Femur (tissue), 1 donor: ENCODE results near the gene SAA4.
"Not testable (repeated sequence)": the region's sequence is repeated elsewhere in the genome, so short reads cannot be mapped to it uniquely, and the experiment has no call there.

Experiments
- DNase-seq: peaks from one replicate; pipeline ENCODE4 v3.0.0-alpha.2; 2017

SAA4 gene, protein sequence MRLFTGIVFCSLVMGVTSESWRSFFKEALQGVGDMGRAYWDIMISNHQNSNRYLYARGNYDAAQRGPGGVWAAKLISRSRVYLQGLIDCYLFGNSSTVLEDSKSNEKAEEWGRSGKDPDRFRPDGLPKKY

DNA sequence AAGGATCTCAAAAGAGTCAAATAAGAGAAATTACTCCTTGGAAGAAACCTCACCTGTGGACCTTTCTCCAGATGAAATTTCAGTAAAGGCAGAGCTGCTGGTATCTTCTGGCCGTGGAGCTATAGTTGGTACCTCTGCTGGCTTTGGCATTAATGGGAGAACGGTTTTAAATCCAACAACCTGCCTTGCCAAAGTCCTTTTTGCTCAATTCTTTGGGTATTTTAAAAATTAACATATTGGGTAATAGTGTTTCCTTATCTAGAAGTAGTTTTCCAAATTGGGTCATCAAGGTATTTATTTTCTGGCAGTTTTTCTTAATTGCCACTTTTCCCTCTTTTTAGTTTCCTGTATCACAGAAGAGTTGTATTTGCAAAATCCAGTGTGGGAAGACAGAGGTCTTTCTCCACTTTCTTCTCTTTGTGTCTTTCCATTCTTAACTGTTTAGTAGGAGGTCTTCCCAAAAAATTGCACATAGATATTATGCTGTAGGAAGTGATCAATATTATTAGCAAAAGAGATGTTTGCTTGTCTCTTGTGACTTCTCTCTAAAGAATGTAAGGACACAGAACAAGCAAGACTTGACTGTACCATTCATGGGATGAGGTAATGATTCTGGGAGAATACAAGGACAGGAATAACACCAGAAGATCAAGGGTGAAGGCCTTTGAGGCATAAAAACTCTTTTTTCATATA is at the start of gene SAA4:
SAA4 (minus strand) TSS at position 139 of the 693 bp plus-strand sequence. CDS start 876 bp downstream, outside the sequence.
- DNase-seq, result no peak

DNA sequence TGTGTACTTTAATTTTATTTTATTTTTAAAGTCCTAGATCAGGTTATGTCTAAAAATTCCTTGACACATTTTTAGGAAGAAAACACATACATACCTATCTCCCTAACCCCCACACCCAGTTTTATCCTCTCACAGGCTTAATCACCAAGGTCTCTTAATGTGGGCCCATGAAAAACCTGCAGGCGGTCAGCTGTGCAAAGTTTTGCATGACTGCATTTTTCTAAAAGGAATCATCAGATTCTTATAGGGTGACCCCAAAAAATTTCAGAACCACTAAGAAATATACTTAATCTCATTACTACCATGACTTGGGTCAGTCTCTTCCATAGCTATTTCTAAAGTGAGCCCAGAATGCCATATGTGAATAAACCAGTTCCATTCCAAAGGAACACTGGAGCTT is 49.2 kb upstream of the SAA4 start:
- no peak for DNase-seq

- no peak for DNase-seq
These were observed 46.0 kb upstream of the SAA4 start for GRCh38 chr11:18282626-18283025.

DNA sequence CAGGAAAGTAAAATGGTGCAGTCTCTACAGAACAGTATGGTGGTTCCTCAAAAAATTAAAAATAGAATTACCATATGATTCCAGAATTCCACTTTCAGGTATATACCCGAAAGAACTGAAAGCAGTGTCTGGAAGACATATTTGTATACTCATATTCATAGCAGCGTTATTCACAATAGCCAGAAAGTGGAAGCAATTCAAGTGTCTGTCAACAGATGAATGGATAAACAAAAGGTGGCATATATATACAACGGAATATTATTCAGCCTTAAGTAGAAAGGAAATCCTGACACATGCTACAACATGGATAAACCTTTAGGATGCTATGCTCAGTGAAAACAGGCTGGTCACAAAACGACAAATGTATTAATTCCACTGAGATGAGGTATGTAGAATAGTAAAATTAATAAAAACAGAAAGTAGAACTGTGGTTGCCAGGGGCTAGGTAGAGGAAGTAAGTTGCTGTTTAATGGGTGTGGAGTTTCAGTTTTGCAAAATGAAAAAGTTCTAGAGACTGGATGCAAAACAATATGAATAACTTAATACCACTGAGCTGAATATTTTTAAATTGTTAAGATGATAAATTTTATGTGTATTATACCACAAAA is 43.9 kb upstream of the SAA4 start:
- DNase-seq, result no peak

DNA sequence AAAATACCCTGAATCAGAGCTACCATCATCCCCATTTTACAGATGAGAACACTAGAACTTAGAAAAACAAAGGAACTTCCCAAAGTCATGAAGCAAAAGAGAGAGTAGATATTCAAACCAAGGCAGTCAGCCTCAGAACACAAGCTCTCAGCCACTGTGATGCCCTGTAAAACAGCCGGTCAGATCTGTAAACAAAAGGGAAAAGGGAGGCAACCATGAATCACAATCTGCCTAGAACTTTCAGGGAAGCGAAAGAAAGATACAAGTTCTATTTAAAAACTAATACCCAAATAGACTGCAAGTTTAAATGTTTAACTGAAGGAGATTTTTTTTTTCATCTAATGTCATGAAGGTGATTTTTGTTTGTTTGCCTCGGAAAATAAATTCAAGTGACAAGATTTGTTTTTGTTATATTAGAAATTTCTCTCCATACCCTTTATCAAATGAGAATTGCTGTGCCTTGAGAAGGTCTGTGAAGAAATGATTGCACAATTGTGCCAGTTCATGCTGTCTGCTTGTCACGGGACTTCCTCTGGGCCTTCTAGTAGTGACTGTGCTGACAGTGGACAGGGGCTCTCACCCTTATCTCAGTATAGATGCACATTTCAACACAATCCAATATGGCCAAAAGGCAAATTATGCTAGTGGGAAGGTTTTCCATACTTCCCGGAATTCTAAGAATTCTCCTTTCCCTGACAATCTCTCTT is 41.1 kb upstream of the SAA4 start:
- no peak for DNase-seq

- DNase-seq, result no peak
These were observed 34.6 kb upstream of the SAA4 start for GRCh38 chr11:18271206-18271605.

- no peak for DNase-seq
These were observed 33.5 kb upstream of the SAA4 start for GRCh38 chr11:18270102-18270501.

DNA sequence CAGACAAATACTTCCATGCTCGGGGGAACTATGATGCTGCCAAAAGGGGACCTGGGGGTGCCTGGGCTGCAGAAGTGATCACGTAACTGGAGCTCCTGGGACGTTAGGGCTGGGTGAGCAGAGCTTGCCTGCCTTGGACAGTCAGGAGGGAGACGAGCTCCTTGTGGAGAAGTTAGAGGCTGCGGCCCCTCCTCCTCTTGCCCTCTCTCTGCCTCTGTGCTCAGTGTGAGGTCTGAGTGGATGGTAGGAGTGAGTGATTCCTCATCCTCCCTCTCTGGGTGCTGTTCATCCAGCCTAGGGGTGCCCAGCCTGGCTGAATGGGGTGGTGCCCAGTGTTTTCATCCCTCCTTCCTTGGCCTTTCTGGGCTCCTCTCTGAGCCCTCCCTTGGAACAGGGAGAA is 32.6 kb upstream of the SAA4 start:
- not testable (repeated sequence) for DNase-seq

GRCh38 chr11:18267335-18268133 is 30.9 kb upstream of the SAA4 start:
- DNase-seq, result not testable (repeated sequence)

DNA sequence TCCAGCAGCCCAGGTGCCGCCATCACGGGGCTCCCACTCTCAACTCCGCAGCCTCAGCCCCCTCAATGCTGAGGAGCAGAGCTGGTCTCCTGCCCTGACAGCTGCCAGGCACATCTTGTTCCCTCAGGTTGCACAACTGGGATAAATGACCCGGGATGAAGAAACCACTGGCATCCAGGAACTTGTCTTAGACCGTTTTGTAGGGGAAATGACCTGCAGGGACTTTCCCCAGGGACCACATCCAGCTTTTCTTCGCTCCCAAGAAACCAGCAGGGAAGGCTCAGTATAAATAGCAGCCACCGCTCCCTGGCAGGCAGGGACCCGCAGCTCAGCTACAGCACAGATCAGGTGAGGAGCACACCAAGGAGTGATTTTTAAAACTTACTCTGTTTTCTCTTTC is 29.3 kb upstream of the SAA4 start, which contains the start of gene SAA1:
SAA1 (plus strand) TSS at position 316 of the 400 bp plus-strand sequence. CDS start 624 bp downstream, outside the sequence.
- no peak for DNase-seq

DNA sequence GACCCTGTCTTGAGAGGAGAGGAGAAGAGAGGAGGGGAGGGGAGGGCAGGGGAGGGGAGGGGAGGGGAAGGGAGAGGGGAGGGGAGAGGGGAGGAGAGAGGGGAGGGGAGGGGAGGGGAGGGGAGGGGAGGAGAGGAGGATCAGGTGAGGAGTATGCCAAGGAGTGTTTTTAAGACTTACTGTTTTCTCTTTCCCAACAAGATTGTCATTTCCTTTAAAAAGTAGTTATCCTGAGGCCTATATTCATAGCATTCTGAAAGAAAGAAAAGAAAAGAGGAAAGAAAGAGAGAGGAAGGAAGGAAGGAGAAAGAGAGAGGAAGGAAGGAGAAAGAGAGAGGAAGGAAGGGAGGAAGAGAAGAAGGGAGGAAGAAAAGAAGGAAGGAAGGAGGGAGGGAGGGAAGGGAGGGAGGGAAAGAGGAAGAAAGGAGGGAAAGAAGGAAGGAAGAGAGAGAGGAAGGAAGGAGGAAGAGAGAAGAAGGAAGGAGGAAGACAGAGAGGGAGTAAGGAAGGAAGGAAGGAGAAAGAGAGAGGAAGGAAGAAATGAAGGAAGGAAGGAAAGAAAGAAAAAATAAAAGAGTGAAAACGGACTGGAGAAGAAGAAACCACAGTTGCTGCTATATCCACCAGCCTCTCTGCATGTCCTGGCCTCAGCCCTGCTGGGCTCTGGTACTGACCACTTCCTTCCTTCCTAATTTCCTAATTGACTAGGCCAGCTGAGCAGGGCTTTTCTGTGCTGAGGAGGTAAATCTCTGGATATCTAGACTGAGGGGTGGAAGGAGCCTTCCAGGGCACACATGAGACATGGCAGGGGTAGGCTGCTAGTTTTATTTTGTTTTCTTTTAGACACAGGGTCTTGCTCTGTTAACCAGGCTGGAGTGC is 28.3 kb upstream of the SAA4 start:
- DNase-seq, result no peak

- no peak for DNase-seq
These were observed 27.4 kb upstream of the SAA4 start for GRCh38 chr11:18264035-18264434.

GRCh38 chr11:18262681-18263350 is 26.2 kb upstream of the SAA4 start:
- not testable (repeated sequence) for DNase-seq

DNA sequence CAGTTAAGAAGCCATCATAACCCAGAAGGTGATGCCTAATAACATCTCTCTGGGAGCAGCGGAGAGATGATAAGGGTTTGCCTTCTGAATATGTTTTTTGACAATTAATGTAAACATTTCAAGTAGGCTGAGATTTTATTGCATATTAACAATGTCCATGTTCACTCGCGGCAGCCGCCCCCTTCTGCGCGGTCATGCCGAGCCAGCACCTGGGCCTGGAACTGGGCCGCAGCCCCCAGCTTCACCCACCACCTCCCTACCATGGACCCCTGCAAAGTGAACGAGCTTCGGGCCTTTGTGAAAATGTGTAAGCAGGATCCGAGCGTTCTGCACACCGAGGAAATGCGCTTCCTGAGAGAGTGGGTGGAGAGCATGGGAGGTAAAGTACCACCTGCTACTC is 25.1 kb upstream of the SAA4 start:
- DNase-seq, result no peak

GRCh38 chr11:18259259-18259658 is 22.7 kb upstream of the SAA4 start:
- DNase-seq, result no peak

DNA sequence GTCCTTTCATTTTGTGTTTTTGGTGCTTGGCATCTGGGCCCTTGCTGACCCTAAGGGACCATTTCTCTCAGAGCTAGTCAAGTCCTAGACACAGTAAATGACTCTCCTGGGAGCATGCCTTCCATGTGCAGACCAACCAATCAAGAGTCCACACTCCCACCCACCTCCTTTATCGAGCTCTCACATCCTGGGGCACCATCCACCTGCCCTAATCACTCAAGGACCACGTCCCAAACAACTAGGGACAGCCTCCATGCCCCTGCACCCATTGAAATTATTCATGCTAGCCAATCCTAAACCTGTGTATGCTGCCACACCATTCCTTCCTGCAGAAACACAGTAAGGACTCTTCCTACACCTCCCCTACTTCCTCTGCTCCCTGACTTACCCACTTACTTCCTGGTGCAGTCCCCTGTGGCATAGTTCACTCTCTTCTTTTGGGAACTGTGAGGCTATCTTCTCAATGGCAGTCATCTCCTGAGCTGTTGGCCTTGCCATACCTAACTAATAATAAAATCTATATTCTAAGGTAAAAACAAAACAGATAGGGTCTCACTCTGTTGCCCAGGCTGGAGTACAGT is 18.3 kb upstream of the SAA4 start:
- DNase-seq, result no peak

DNA sequence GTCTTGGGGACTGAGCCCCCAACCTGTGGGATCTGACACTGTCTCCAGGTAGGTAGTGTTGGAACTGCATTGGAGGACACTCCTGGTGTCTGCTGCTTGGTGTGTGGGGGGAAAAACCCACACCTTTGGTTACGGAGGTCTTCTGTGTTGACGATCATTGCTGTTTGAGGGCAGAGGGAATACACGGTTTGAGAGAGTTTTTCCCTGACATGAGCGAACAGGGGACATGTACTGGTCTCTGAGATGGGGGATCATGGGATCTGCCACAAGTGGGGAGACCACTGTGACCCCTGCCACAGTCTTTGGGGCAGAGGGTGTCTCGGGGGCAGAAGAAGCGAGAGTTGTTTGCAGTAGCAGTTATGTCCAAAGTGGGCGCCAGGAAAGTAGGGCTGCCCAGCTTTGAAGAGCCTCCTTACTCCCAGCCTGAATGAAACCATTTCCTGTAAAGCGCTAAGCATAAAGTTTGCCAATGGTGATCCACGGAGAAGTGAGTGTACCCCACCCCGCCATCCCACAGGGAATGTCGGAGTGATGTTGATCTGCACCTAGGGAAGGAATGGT is 17.3 kb upstream of the SAA4 start:
- DNase-seq, result no peak

DNA sequence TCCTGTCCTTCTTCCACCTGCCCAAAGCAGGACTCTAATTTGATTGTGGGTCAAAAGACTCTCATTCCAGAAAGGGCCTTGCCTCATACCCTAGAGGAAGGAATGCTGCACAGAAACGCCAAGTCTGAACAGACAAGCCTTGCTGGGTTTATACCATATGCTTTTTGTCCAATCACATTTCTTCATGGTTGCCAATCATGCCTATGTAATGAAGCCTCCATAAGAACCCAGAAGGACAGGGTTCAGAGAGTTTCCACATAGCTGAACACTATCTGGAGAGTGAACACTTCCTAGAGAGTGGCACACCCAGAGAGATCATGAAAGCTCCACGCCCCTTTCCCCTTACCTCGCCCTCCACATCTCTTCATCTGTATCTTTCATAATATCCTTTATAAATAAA is 16.6 kb upstream of the SAA4 start:
- no peak for DNase-seq

GRCh38 chr11:18248561-18248960 is 12.0 kb upstream of the SAA4 start, which contains the start of gene SAA2:
Gene SAA2 (minus strand): TSS chr11:18248668. CDS start chr11:18248011, 657 bp downstream.
- no peak for DNase-seq

DNA sequence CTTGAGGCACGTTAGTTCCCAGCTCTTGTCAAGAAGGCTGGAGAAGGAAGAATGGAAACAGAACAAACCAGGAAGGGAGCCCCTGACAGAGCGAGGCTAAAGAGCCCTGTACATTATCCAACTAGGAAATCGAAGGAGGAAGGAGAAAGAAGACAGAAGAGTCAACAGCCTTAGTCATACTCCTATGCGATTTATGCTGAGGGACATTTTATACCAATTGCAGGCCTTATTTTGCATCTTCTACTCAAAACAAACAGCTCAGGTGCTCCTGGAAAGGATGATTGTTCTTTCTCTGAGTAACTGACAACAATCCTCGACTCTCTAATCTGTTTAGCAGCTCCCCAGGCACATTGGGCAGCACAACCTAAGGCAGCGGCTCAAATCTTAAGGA is 10.6 kb upstream of the SAA4 start:
- not testable (repeated sequence) for DNase-seq
